Body of pancreas (tissue), 4 donors: ENCODE data around the gene SPATA6. TPM values are rescaled to one million over a fixed set of nuclear protein-coding genes. Genes with fewer than 3 reads are reported as not detected.

Experiments
- ATAC-seq: fragments of 150-250 bp; one replicate; pipeline ENCODE4 v1.9.1; 2016
- DNase-seq, 4 donors: peaks; one replicate each; pipeline ENCODE4 v3.0.0-alpha.2; 2019
- H3K27ac ChIP-seq, 4 donors: fragments of 200-600 bp; sonication (generic); 1 replicate in 3 of 4; 2 replicates in 1 of 4; pipeline versions ENCODE4 v1.5.1 to v1.6.1; 2016 to 2019; ENCODE audit warnings: mild to moderate bottlenecking in 1 of 4, mixed read lengths in 1 of 4, moderate library complexity in 1 of 4
- H3K27me3 ChIP-seq, 2 donors: fragments of 200-600 bp; sonication (generic); one replicate each; pipeline ENCODE4 v1.6.0; 2016; ENCODE audit warnings: mild to moderate bottlenecking in 1 of 2
- H3K36me3 ChIP-seq, 2 donors: fragments of 200-600 bp; sonication (generic); replicated peaks in 1 of 2; 2 replicates each; pipeline ENCODE4 v1.5.1; 2016; ENCODE audit warnings: low read depth in 2 of 2; ENCODE audit not compliant: insufficient read depth in 1 of 2
- H3K4me1 ChIP-seq: fragments of 200-600 bp; sonication (generic); one replicate; pipeline ENCODE4 v1.6.0; 2016
- H3K4me3 ChIP-seq, 2 donors: fragments of 200-600 bp; sonication (generic); 1 replicate in 1 of 2; 2 replicates in 1 of 2; pipeline ENCODE4 v1.5.1; 2016 to 2019
- H3K9me3 ChIP-seq, 3 donors: fragments of 200-600 bp; sonication (generic); 1 replicate in 2 of 3; 2 replicates in 1 of 3; pipeline ENCODE4 v1.5.1; 2016
- CTCF ChIP-seq, 7 experiments: fragments of 450-650 bp in 4 of 7; fragments of 200-600 bp in 3 of 7; sonication (generic) in 3 of 7; IDR thresholded peaks; one replicate each; pipeline ENCODE4 v1.5.1; 2016 to 2019; ENCODE audit warnings: antibody characterized with exemption in 7 of 7
- POLR2A ChIP-seq, 3 donors: fragments of 450-650 bp; IDR thresholded peaks; one replicate each; pipeline ENCODE4 v1.6.1; 2016; ENCODE audit warnings: antibody characterized with exemption in 3 of 3, mild to moderate bottlenecking in 2 of 3
- WGBS, 2 donors: methylation state at CpG; one replicate each; pipeline ENCODE4 v1.1.5; 2017; 5-methylcytosine and 5-hydroxymethylcytosine counted together
- intact Hi-C: fragments of 100-400 bp; cut with DNase I; formaldehyde crosslinking; loops from one replicate; pipeline ENCODE4 v1.15.1; 2023
- total RNA-seq, 2 donors: library from RNA; depleted of rRNA; stranded (reverse); fragments of >200 nt; gene quantifications; one replicate each; pipeline ENCODE4 v1.1.0, GENCODE V29; 2016

Gene SPATA6
- total RNA-seq, 2 donors from 2014 or later = 5.3 to 15.8 TPM

DNA sequence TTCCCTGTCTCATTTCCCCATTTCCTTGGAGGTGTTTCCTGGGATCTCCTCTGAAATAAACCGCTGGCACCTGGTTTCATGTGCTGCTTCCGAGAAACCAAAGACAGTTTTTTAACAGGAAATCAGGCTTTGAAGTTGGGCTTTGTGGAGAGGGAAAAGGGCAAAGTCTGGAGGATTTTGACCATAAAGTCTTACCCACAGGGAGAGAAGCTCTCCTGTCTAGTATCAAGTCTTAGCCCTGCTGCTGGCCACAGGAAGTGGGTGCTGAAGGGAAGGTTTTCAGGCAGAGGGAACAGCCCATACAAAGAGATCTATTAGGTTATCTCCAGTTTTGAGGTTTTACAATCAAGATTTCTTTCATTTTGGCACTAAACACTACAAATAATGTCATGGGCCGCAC lies 220.2 kb downstream of the SPATA6 start:
- ATAC-seq (no peak), DNase-seq (no peak)
- Histone ChIP-seq H3K36me3 (no peaks in the 10 kb centered on the region), H3K27me3 (no peaks in the 10 kb centered on the region), H3K4me1 (peaks cover 4% of the 10 kb centered on the region), H3K27ac (no peak overlapping the region), H3K4me3 (no peak overlapping the region), H3K9me3 (no peaks in the 10 kb centered on the region)
- intact Hi-C loops = no loop called here
- TF ChIP-seq CTCF (IDR thresholded peaks at IDR 0.05) (no peak), POLR2A (IDR thresholded peaks at IDR 0.05) (no peak)
- 85 to 94% methylated on average over 3 of the region's 3 CpGs for WGBS, 2 donors

DNA sequence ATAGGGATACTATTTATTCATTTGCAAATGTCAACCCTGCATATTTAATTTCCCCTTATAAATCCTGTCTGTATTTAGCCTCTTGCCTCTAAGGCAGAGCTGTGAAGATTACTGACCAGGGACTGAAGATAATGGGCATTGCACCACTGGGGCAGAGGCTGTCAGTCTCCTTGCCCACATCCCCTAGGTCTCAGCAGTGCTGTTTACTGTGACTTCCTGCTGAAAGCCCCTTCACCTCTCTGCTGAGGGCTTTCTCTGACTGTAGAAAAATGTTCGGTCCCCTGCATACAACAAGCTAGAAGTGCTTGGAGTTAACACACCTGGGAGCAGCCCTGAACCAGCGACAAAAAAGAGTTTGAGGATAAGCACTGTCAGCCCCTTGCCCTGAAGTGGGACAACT lies 220.7 kb downstream of the SPATA6 start:
- Histone ChIP-seq H3K27me3 (no peaks in the 10 kb centered on the region), H3K4me3 (no peak overlapping the region), H3K4me1 (peaks cover 8% of the 10 kb centered on the region), H3K9me3 (no peaks in the 10 kb centered on the region), H3K27ac (no peak overlapping the region), H3K36me3 (no peaks in the 10 kb centered on the region)
- intact Hi-C loops = no loop called here
- ATAC-seq = no peak
- no peak for TF ChIP-seq POLR2A (IDR thresholded peaks at IDR 0.05)
- TF ChIP-seq CTCF (IDR thresholded peaks at IDR 0.05) = no peak
- WGBS, 2 donors = 83 to 100% methylated on average over 2 of the region's 2 CpGs
- no peak for DNase-seq

GRCh38 chr1:48250572-48250971 lies 221.4 kb downstream of the SPATA6 start:
- ATAC-seq = no peak
- peaks cover 8% of the 10 kb centered on the region for H3K4me1 ChIP-seq
- 25 to 33% methylated on average over 3 of the region's 3 CpGs for WGBS, 2 donors
- no peaks in the 10 kb centered on the region for H3K36me3 ChIP-seq
- H3K27me3 ChIP-seq = no peaks in the 10 kb centered on the region
- H3K27ac ChIP-seq = no peak overlapping the region
- no peak for TF ChIP-seq CTCF (IDR thresholded peaks at IDR 0.05)
- TF ChIP-seq POLR2A (IDR thresholded peaks at IDR 0.05) = no peak
- H3K9me3 ChIP-seq = no peaks in the 10 kb centered on the region
- no peak overlapping the region for H3K4me3 ChIP-seq
- intact Hi-C loops = no loop called here
- peak in 1 of 4 donors; percentile 19 for DNase-seq

- intact Hi-C loops = no loop called here
- ATAC-seq = no peak
- Histone ChIP-seq H3K27me3 (no peaks in the 10 kb centered on the region), H3K4me1 (peaks cover 8% of the 10 kb centered on the region), H3K4me3 (no peak overlapping the region), H3K36me3 (no peaks in the 10 kb centered on the region), H3K9me3 (no peaks in the 10 kb centered on the region), H3K27ac (no peak overlapping the region)
- WGBS, 2 donors = 88 to 89% methylated on average over 3 of the region's 3 CpGs
- no peak for DNase-seq
- TF ChIP-seq POLR2A (IDR thresholded peaks at IDR 0.05) (no peak), CTCF (IDR thresholded peaks at IDR 0.05) (no peak)
Measured at GRCh38 chr1:48249868-48250267, 222.1 kb downstream of the SPATA6 start.

- no peak for TF ChIP-seq POLR2A (IDR thresholded peaks at IDR 0.05)
- TF ChIP-seq CTCF (IDR thresholded peaks at IDR 0.05) = no peak
- 85 to 86% methylated on average over 4 of the region's 4 CpGs for WGBS, 2 donors
Measured at GRCh38 chr1:48248356-48248755, 223.6 kb downstream of the SPATA6 start.

More at GRCh38 chr1:48248356-48248755, 223.6 kb downstream of the SPATA6 start:
- Histone ChIP-seq H3K9me3 (no peaks in the 10 kb centered on the region), H3K27me3 (no peaks in the 10 kb centered on the region), H3K4me1 (peaks cover 8% of the 10 kb centered on the region), H3K4me3 (no peak overlapping the region), H3K36me3 (no peaks in the 10 kb centered on the region), H3K27ac (no peak overlapping the region)
- intact Hi-C loops = no loop called here
- no peak for ATAC-seq
- no peak for DNase-seq
